ENCODE measurements around the gene SOHLH2. TPM values are rescaled to one million over a fixed set of nuclear protein-coding genes. Genes with fewer than 3 reads are reported as not detected.

Gene SOHLH2
- total RNA-seq, 2 experiments from 2014 or later = not detected

GRCh38 chr13:36125841-36126240 lies 88.5 kb downstream of the SOHLH2 start:
- BruUV-seq (replicated peaks) = no TSS peak
- Histone ChIP-seq H3K4me3 (ENCODE audit: low read depth, low read length, poor library complexity, severe bottlenecking) (no peak overlapping the region), H3K4me1 (ENCODE audit: insufficient read depth, low read length, poor library complexity, severe bottlenecking) (no peaks in the 10 kb centered on the region), H3K36me3 (ENCODE audit: insufficient read depth, low read length) (no peaks in the 10 kb centered on the region), H4K20me1 (ENCODE audit: insufficient read depth, low read length) (no peaks in the 10 kb centered on the region), H3K79me2 (ENCODE audit: insufficient read depth, low read depth, low read length) (no peaks in the 10 kb centered on the region), H3K4me2 (ENCODE audit: low read length) (no peak overlapping the region), H2AFZ (ENCODE audit: low read length) (no peak overlapping the region), H3K27ac (ENCODE audit: low read depth, low read length, poor library complexity, severe bottlenecking) (no peak overlapping the region), H3K9me2 (ENCODE audit: insufficient read depth, low read length) (no peaks in the 10 kb centered on the region), H3K9me3 (ENCODE audit: low read length) (no peaks in the 10 kb centered on the region)
- no peak for DNase-seq (ENCODE audit: low spot score)
- POLR2A ChIA-PET = no interaction called here
- TF ChIP-seq EZH2phosphoT487 (IDR thresholded peaks at IDR 0.05; ENCODE audit: borderline replicate concordance, low read depth, low read length) (no peak), CTCF (conservative IDR thresholded peaks at IDR 0.05; ENCODE audit: low read length) (no peak)
- CTCF ChIA-PET (ENCODE audit: unreplicated experiment) = no interaction called here
- intact Hi-C loops (cut with micrococcal nuclease; ENCODE audit: unreplicated experiment) = no loop called here

GRCh38 chr13:36124236-36124822 lies 90.0 kb downstream of the SOHLH2 start:
- Histone ChIP-seq H3K9me2 (ENCODE audit: insufficient read depth, low read length) (no peaks in the 10 kb centered on the region), H3K9me3 (ENCODE audit: low read length) (no peaks in the 10 kb centered on the region), H3K27ac (ENCODE audit: low read depth, low read length, poor library complexity, severe bottlenecking) (no peak overlapping the region), H3K36me3 (ENCODE audit: insufficient read depth, low read length) (no peaks in the 10 kb centered on the region), H2AFZ (ENCODE audit: low read length) (no peak overlapping the region), H3K4me1 (ENCODE audit: insufficient read depth, low read length, poor library complexity, severe bottlenecking) (no peaks in the 10 kb centered on the region), H3K4me2 (ENCODE audit: low read length) (no peak overlapping the region), H3K79me2 (ENCODE audit: insufficient read depth, low read depth, low read length) (no peaks in the 10 kb centered on the region), H3K4me3 (ENCODE audit: low read depth, low read length, poor library complexity, severe bottlenecking) (no peak overlapping the region), H4K20me1 (ENCODE audit: insufficient read depth, low read length) (no peaks in the 10 kb centered on the region)
- no TSS peak for BruUV-seq (replicated peaks)
- ChIA-PET CTCF (ENCODE audit: unreplicated experiment) (no interaction called here), POLR2A (no interaction called here)
- intact Hi-C loops (cut with micrococcal nuclease; ENCODE audit: unreplicated experiment) = no loop called here
- TF ChIP-seq CTCF (conservative IDR thresholded peaks at IDR 0.05; ENCODE audit: low read length) (no peak), EZH2phosphoT487 (IDR thresholded peaks at IDR 0.05; ENCODE audit: borderline replicate concordance, low read depth, low read length) (no peak)
- DNase-seq (ENCODE audit: low spot score) = no peak

Other genes starting within 250 kb of the SOHLH2 start
- gene DCLK1, start 83.2 kb downstream of the SOHLH2 start, total RNA-seq (2014; rRNA removed; shearing (Covaris generic)) = not detected in 2 replicates
- gene DCLK1, start 83.2 kb downstream of the SOHLH2 start, total RNA-seq (2022) = not detected in 2 replicates
- not detected in 2 replicates for gene CCDC169, start 83.3 kb upstream of the SOHLH2 start, total RNA-seq (2014; rRNA removed; shearing (Covaris generic))
- not detected in 2 replicates for gene CCDC169, start 83.3 kb upstream of the SOHLH2 start, total RNA-seq (2022)
- not detected in 2 replicates for gene SPART, start 131.8 kb upstream of the SOHLH2 start, total RNA-seq (2014; rRNA removed; shearing (Covaris generic))
- not detected in 2 replicates for gene SPART, start 131.8 kb upstream of the SOHLH2 start, total RNA-seq (2022)
- not detected in 2 replicates for gene CCNA1, start 217.9 kb upstream of the SOHLH2 start, total RNA-seq (2014; rRNA removed; shearing (Covaris generic))
- gene CCNA1, start 217.9 kb upstream of the SOHLH2 start, total RNA-seq (2022) = not detected in 2 replicates